Type B pancreatic cell (in vitro differentiated cells): ENCODE results near the gene YJEFN3. TPM values are rescaled to one million over a fixed set of nuclear protein-coding genes. Genes with fewer than 3 reads are reported as not detected.
A peak's percentile ranks its signal among the peaks of the same experiment; 100 is the strongest.

Experiments
- DNase-seq: peaks from one replicate; pipeline ENCODE4 v3.0.0; 2021; ENCODE audit warnings: mixed read lengths; ENCODE audit not compliant: unreplicated experiment; ENCODE audit errors: extremely low spot score
- H3K27ac Mint-ChIP-seq: 2 replicates; pipeline ENCODE4 v1.8.0; 2021; ENCODE audit warnings: mild to moderate bottlenecking, mixed read lengths
- H3K27me3 Mint-ChIP-seq: 2 replicates; pipeline ENCODE4 v1.8.0; 2021; ENCODE audit warnings: mixed read lengths
- H3K36me3 Mint-ChIP-seq: 2 replicates; pipeline ENCODE4 v1.8.0; 2021; ENCODE audit warnings: mixed read lengths
- H3K4me1 Mint-ChIP-seq: one replicate; pipeline ENCODE4 v1.8.0; 2021; ENCODE audit warnings: mixed read lengths; ENCODE audit not compliant: unreplicated experiment
- H3K4me3 Mint-ChIP-seq: 2 replicates; pipeline ENCODE4 v1.8.0; 2021; ENCODE audit warnings: mild to moderate bottlenecking, mixed read lengths
- H3K9me3 Mint-ChIP-seq: 2 replicates; pipeline ENCODE4 v1.8.0; 2021; ENCODE audit warnings: mixed read lengths
- CTCF ChIP-seq: fragments of 200-600 bp; sonication (generic); conservative IDR thresholded peaks from 2 replicates; pipeline ENCODE4 v1.5.0; 2021; ENCODE audit warnings: antibody characterized with exemption, mild to moderate bottlenecking
- total RNA-seq: library from RNA; stranded (reverse); gene quantifications from 2 replicates; pipeline ENCODE4 v1.2.1, GENCODE V29; 2021; ENCODE audit warnings: low replicate concordance

YJEFN3 gene
- total RNA-seq, 1 donor from 2014 or later, result 23.2 TPM

GRCh38 chr19:19486343-19487076, 42.2 kb upstream of the YJEFN3 start:
- Mint-ChIP-seq H3K27ac (peak overlapping the region; percentile 94), H3K36me3 (peaks cover 4% of the 10 kb centered on the region), H3K4me3 (peak overlapping the region; percentile 41), H3K4me1 (peaks cover 65% of the 10 kb centered on the region), H3K9me3 (no peaks in the 10 kb centered on the region), H3K27me3 (no peaks in the 10 kb centered on the region)
- DNase-seq, result no peak
- TF ChIP-seq CTCF, result no peak

DNA sequence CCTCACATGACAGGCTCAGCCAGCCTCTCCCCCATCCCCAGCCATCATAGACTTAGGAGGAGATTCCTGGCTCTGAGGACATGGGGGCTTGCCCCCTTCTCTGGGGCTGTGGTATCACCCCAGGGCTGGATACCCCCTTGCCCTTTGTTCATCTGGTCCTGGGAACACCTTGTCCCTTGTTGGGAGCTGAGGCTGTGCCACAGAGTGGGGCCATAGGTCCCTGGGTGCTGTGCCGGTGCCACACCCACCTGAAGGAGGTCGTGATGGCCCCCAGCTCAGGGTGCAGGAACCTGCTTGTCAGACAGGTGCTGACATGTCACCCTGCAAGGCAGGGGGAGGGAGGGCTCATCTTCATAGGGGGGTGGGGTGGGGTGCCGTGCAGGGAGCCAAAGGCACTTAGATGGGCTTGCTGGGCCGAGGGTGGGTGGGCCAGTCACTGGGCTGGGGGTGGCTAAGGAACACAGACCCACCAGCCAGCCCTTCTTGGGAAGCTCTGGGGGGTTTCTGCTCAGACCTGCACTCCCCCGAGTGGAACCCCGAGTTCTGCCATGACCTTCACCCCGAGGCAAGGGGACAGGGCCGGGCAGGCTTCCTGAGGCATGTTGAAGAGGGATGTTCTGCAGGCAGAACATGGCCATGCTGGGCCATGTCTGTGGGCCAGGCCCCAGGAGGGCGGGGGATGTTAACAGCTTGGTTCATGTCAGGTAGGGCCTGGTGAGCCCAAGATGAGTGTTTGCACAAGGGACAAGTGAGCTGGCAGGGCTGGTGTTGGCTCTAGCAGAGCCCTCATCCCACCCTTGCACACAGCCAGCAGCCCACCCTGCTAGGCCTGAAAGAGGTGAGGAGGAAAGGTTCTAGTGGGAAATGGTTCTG, 41.4 kb upstream of the YJEFN3 start:
- peaks cover 65% of the 10 kb centered on the region for H3K4me1 Mint-ChIP-seq
- peak overlapping the region; percentile 94 for H3K27ac Mint-ChIP-seq
- H3K4me3 Mint-ChIP-seq, result no peak overlapping the region
- TF ChIP-seq CTCF, result no peak
- peaks cover 4% of the 10 kb centered on the region for H3K36me3 Mint-ChIP-seq
- DNase-seq, result no peak
- no peaks in the 10 kb centered on the region for H3K27me3 Mint-ChIP-seq
- H3K9me3 Mint-ChIP-seq, result no peaks in the 10 kb centered on the region

DNA sequence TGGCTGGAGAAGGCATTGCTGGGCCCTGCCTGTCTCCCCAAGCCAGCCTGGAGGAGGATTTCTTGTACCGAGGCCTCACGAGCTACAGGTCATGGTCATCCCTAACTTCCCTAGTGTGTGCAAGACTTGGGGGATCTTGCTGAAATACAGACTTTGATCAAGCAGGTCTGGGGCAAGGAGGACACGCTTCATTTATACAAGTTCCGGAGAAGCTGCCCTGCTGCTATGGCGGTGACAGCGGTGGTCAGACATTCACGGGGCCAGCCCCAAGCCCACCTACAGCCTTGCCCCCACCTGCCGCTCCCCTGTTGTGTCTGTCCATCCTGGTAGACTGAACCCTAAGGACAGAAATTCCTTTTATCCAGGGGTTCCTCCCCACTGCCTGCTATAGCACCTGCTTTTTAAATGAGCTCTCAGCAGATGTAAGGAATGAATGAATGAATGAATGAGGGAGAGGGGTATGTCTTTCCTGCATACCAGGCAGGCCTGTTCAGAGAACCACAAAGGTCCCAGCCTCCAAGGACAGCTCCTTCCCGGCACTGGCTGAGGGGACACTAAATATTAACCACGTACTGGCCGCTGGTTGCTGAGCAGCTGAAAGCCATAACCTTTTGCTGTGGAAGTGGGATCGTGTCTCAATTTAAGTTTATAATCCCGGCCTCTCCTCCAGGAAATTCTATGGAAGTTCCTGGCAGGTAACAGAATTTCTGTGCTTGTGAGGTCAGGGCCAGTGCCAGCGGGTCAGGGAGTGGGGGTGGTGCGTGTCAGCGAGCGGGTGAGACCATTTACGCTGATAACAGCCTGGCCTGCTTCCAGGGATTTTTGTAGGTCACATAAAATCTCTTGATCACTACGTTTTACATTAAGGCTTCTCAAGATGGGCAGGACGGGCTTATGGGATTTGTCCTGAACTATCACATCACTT, 40.5 kb upstream of the YJEFN3 start:
- no peak for TF ChIP-seq CTCF
- DNase-seq, result no peak
- H3K9me3 Mint-ChIP-seq, result no peaks in the 10 kb centered on the region
- H3K4me3 Mint-ChIP-seq, result peak overlapping the region; percentile 77
- peaks cover 2% of the 10 kb centered on the region for H3K36me3 Mint-ChIP-seq
- no peaks in the 10 kb centered on the region for H3K27me3 Mint-ChIP-seq
- peaks cover 56% of the 10 kb centered on the region for H3K4me1 Mint-ChIP-seq
- peak overlapping the region; percentile 94 for H3K27ac Mint-ChIP-seq

DNA sequence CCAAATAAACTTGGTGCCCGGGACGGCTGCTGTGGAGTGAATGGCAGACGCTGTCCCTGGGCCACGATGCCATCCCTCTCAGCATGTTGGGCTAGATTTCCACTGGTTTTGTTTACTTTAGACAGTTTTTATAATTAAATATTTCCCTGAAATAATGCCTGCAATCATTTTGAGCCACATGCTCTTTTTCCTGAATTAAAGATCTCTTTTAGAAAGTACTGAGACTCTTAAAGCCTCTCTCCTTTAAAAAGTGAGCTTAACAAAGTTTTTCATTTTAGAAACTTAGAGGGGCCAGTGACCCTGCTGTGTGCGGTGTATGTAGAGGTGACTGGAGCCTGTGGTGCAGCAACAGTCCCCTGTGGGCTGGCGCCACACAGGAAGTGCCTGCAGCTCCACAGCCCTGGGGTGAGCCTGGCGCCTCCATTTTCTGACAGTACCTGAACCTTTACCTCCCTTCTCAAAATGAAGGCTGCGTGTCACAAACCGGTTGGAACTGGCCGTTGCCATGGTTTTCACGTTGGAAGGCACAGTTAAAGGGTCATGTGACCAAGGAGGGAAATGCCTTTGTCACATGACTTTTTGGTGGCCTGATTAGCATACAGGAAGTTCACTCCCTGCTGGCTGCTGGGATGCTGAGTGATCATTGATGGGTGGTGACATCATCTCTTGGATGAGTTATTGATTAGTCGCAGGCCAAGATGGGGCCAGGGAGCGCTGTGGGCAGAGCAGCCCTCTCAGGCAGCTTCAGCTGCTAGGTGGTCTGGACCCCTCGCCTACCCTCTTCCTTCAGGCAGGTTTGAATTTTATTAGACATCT, 39.6 kb upstream of the YJEFN3 start:
- Mint-ChIP-seq H3K27ac (peak overlapping the region; percentile 94), H3K4me3 (peak overlapping the region; percentile 77), H3K36me3 (no peaks in the 10 kb centered on the region), H3K9me3 (no peaks in the 10 kb centered on the region), H3K27me3 (no peaks in the 10 kb centered on the region), H3K4me1 (peaks cover 54% of the 10 kb centered on the region)
- TF ChIP-seq CTCF, result no peak
- no peak for DNase-seq

- no peak for DNase-seq
- no peaks in the 10 kb centered on the region for H3K27me3 Mint-ChIP-seq
- H3K9me3 Mint-ChIP-seq, result no peaks in the 10 kb centered on the region
- H3K4me1 Mint-ChIP-seq, result peaks cover 54% of the 10 kb centered on the region
- peak overlapping the region; percentile 94 for H3K27ac Mint-ChIP-seq
- no peaks in the 10 kb centered on the region for H3K36me3 Mint-ChIP-seq
- peak overlapping the region; percentile 77 for H3K4me3 Mint-ChIP-seq
- no peak for TF ChIP-seq CTCF
Measured at GRCh38 chr19:19489804-19490204, 38.9 kb upstream of the YJEFN3 start.
